Progenitor cell of endocrine pancreas (in vitro differentiated cells): ENCODE data around the gene PAPPA. TPM values are rescaled to one million over a fixed set of nuclear protein-coding genes. Genes with fewer than 3 reads are reported as not detected.

Source experiments
- DNase-seq: peaks from one replicate; pipeline ENCODE4 v3.0.0; 2021; ENCODE audit warnings: low spot score; ENCODE audit not compliant: unreplicated experiment
- H3K27ac Mint-ChIP-seq: 2 replicates; pipeline ENCODE4 v1.8.0; 2021; ENCODE audit warnings: mild to moderate bottlenecking, moderate library complexity, mixed read lengths
- H3K27me3 Mint-ChIP-seq: 2 replicates; pipeline ENCODE4 v1.8.0; 2021; ENCODE audit warnings: mixed read lengths
- H3K36me3 Mint-ChIP-seq: 2 replicates; pipeline ENCODE4 v1.8.0; 2022; ENCODE audit warnings: mixed read lengths; ENCODE audit not compliant: insufficient read depth
- H3K4me1 Mint-ChIP-seq: 2 replicates; pipeline ENCODE4 v1.8.0; 2021; ENCODE audit warnings: low read depth, mixed read lengths
- H3K4me3 Mint-ChIP-seq: 2 replicates; pipeline ENCODE4 v1.8.0; 2021; ENCODE audit warnings: low read depth, mild to moderate bottlenecking, moderate library complexity, mixed read lengths
- H3K9me3 Mint-ChIP-seq: 2 replicates; pipeline ENCODE4 v1.8.0; 2021; ENCODE audit warnings: low read depth, mixed read lengths
- CTCF ChIP-seq: fragments of 200-600 bp; sonication (generic); IDR thresholded peaks from one replicate; pipeline ENCODE4 v1.5.0; 2021; ENCODE audit warnings: antibody characterized with exemption, mild to moderate bottlenecking; ENCODE audit not compliant: unreplicated experiment
- total RNA-seq: library from RNA; stranded (reverse); gene quantifications from 2 replicates; pipeline ENCODE4 v1.2.1, GENCODE V29; 2021

PAPPA gene
- total RNA-seq, 1 donor from 2014 or later, result 0.36 TPM

GRCh38 chr9:116380496-116380995, 227.0 kb downstream of the PAPPA start:
- Mint-ChIP-seq H3K4me3 (no peak overlapping the region), H3K9me3 (no peaks in the 10 kb centered on the region), H3K27me3 (no peaks in the 10 kb centered on the region)

GRCh38 chr9:116381350-116381749, 227.8 kb downstream of the PAPPA start:
- H3K9me3 Mint-ChIP-seq, result no peaks in the 10 kb centered on the region
- no peaks in the 10 kb centered on the region for H3K36me3 Mint-ChIP-seq
- H3K27ac Mint-ChIP-seq, result no peak overlapping the region
- H3K4me3 Mint-ChIP-seq, result no peak overlapping the region
- no peaks in the 10 kb centered on the region for H3K27me3 Mint-ChIP-seq
- no peak for DNase-seq
- TF ChIP-seq CTCF, result no peak
- H3K4me1 Mint-ChIP-seq, result no peaks in the 10 kb centered on the region

More at GRCh38 chr9:116380496-116380995, 227.0 kb downstream of the PAPPA start:
- TF ChIP-seq CTCF, result no peak
- H3K4me1 Mint-ChIP-seq, result no peaks in the 10 kb centered on the region
- H3K36me3 Mint-ChIP-seq, result no peaks in the 10 kb centered on the region
- no peak for DNase-seq
- H3K27ac Mint-ChIP-seq, result no peak overlapping the region

- Mint-ChIP-seq H3K4me3 (no peak overlapping the region), H3K27ac (no peak overlapping the region), H3K36me3 (no peaks in the 10 kb centered on the region), H3K4me1 (no peaks in the 10 kb centered on the region), H3K9me3 (no peaks in the 10 kb centered on the region), H3K27me3 (no peaks in the 10 kb centered on the region)
- no peak for DNase-seq
- TF ChIP-seq CTCF, result no peak
These were observed 228.5 kb downstream of the PAPPA start for GRCh38 chr9:116382053-116382452.

- no peak overlapping the region for H3K4me3 Mint-ChIP-seq
- no peaks in the 10 kb centered on the region for H3K9me3 Mint-ChIP-seq
- DNase-seq, result no peak
- H3K36me3 Mint-ChIP-seq, result no peaks in the 10 kb centered on the region
- H3K27me3 Mint-ChIP-seq, result no peaks in the 10 kb centered on the region
- no peak for TF ChIP-seq CTCF
- H3K4me1 Mint-ChIP-seq, result no peaks in the 10 kb centered on the region
- no peak overlapping the region for H3K27ac Mint-ChIP-seq
These were observed 229.5 kb downstream of the PAPPA start for GRCh38 chr9:116383133-116383532.

GRCh38 chr9:116383936-116384335, 230.3 kb downstream of the PAPPA start:
- H3K27me3 Mint-ChIP-seq, result no peaks in the 10 kb centered on the region
- no peaks in the 10 kb centered on the region for H3K9me3 Mint-ChIP-seq
- H3K4me3 Mint-ChIP-seq, result no peak overlapping the region
- no peaks in the 10 kb centered on the region for H3K4me1 Mint-ChIP-seq
- no peak overlapping the region for H3K27ac Mint-ChIP-seq
- no peak for TF ChIP-seq CTCF
- DNase-seq, result no peak
- H3K36me3 Mint-ChIP-seq, result no peaks in the 10 kb centered on the region
